HG02798 (cell line): ENCODE measurements around the gene NAV1.
"Not testable (repeated sequence)": the region's sequence is repeated elsewhere in the genome, so short reads cannot be mapped to it uniquely, and the experiment has no call there.

Experiments used
- ATAC-seq: cut with Tn5 transposase; IDR thresholded peaks from one replicate; pipeline ENCODE4 v1.9.1; 2021; ENCODE audit warnings: mild to moderate bottlenecking; ENCODE audit not compliant: unreplicated experiment, poor library complexity

Gene NAV1

DNA sequence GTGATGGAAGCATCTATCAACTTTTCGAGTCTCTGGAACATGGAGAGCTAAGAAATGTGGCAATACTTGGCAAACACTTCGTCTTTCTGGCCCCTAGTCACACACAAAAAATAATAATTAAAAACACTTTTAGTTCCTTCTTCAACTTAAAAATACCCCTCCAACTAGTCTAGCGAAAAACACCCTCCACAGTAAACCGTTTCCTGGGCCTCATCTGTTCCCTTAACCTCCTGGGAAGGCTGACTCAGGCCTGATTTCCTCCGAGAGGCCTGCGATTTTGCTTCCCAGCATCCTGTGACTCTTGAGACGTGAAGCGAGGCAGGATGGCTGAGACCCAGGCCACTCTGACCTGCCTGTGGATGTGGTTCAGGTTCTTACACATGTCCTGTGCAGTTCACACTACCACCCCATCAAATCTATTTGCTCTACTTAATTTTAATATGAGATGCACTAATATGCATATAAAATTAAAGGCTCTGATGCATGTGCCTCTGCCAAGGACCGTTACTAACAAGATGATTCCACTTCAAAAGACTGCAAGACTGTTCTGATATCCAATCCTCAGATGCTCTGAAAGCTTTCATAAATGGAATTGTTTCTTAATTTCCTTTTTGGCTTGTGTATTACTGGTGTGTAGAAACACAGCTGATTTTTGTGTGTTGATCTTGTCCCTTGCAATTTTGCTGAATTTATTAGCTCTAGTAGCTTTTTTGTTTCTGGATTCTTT lies 3.5 kb downstream of the NAV1 start:
- ATAC-seq: no peak

DNA sequence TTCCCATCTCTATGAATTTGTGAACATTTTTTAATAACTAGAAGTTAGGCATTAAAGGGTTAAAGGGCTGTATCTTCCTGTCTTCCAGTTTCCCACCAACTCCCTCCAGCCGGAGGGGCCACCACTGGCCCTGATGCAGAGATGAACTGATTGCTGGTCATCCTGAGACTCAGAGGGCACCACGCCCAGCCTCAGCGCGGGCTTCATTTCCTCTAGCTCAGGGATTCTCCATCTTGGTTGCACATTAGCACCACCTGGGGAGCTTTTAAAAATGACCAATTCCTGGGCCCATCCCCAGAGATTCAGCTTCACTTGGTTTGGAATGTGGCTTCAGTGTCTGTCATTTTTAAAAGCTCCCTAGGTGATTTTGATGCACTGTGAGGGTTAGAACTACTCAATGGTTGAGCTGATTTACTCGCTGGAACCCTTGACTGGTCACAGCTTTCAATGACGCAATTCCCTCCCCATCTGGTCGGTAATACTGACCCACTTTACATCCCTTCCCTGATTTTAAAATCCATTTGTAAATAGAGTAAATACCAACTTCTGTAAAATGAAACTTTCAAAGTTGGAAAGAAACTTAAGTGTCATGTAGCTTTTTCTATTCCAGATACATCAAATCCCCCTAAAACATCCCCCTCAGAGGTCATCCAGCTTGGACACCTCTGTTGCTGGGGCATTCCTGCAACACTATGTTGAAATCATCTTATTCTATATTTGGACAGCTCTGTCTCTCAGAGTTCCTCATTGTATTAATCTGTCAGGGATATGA lies 5.1 kb downstream of the NAV1 start:
- ATAC-seq: no peak

DNA sequence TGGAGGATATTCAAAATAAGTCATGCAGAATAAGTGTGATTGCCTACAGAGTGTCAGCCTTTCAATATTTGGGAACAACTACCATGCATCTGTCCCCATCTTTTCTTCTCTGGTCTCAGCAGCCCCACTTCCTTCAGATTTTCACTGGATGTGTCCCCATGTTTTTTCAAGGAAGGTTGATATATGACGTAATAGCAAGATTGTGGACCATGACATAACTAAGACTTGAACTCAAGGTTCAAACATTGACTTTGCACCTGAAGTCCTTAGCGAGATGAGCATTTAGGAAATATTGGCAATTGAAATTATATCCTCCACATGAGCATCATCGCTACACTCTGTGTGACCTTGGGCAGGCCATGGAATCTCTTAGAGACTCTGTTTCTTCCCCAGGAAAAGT lies 5.8 kb downstream of the NAV1 start:
- no peak for ATAC-seq

- ATAC-seq: no peak
Observed at GRCh38 chr1:201545851-201546492, 7.0 kb downstream of the NAV1 start.

DNA sequence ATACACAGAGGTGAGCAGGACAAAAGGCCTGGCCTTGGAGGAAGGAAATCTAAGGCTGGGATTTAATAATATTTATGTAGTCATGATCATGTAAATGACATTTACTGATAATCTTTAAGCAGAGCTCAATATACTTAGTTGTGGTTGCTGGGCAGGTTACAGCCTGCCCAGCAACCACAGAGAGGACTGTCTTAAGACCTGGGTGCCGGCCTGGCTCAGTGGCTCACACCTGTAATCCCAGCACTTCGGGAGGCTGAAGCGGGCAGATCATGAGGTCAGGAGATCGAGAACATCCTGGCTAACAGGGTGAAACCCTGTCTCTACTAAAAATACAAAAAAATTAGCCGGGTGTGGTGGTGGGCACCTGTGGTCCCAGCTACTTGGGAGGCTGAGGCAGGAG lies 10.6 kb downstream of the NAV1 start:
- ATAC-seq: not testable (repeated sequence)

GRCh38 chr1:201551096-201551495 lies 12.2 kb downstream of the NAV1 start:
- ATAC-seq: no peak

DNA sequence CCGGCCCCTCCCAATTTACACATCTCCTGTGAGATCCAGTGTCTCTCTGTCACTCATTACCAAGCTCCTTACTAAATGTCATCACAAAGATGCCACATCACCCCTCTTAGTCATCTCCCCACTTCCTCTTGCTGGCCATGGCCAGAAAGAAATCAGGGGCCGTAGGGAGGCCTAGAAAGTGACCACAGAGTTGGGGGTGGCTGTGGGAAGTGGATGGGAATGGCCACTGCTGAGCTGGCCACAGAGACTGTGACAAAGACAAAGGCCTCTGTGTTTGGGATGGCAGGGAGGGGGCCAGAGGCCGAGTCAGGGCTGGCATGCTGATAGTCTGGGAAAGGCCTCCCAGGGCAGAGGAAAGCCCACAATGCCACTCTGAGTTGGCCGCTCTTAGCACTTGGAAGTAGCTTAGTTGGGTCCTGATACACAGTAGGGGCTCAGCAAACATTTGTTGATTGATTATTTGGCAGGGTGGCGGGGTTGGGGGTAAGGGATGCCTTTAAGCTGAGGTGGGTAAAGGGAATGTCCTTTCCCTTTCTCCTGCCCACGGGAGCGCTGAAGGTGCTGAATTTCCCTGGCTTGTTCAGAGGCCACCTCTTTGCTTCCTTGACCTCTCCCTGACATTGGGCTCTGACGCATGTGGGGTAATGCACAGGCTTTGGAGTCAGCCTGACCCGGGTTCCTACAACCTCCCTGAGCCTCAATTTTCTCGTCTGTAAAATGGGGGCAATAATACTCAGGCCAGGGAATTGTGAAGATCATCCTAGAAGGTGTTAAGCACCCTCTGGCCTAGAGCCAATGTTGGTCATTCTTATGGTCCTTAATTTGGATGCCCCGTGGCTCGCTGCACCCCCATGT lies 13.2 kb downstream of the NAV1 start:
- no peak for ATAC-seq

DNA sequence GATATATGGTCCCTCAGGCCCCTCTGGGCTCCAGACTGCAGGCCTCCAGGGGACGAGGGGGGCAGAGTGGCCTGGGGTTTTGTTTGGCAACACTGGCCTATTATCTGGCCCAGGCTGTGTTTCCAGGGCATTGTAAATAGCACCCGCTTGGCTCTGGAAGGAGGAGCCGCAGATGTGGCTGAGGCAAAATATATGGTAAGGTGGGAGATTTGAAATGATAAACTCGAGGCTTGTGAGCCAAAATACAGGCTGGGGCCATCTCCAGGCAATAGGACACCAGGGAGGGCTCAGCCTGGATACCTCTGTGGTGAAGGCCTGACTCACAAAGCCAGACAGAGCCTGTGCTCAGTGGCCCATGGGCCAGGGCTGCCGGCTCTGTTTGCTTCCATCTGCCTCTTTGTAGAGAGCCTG lies 14.0 kb downstream of the NAV1 start:
- ATAC-seq: no peak

DNA sequence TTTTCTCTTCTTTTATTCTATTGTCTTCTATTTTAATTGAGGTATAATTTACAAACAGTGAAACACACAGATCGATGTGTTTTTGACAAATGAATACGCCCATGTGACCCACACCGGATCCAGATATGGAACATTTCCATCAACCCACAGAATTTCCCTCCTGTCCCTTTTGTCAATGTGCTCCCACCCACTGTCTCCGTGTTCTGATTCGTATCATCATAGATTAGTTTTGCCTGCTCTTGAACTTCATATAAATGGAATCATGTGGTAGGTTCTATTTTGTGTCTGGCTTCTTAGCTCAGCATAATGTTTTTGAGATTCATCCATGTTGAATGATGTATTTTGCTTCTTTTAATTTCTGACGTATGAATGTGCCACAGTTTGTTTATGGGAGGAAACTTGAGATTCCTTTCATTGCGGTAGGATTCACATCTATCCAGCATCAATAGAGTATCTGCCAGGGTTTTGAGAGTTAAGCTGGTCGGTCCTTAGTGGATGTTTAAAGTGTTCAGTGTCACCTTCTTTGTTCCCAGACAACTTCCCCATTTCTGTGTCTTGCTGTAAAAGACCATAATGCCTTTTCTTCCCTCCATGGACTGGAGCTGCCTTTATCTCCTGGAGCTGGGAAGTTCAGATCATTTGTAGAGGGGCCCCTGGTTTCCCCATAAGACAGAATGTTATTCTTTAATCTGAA lies 14.7 kb downstream of the NAV1 start:
- no peak for ATAC-seq

- no peak for ATAC-seq
Observed at GRCh38 chr1:201554190-201554600, 15.3 kb downstream of the NAV1 start.

DNA sequence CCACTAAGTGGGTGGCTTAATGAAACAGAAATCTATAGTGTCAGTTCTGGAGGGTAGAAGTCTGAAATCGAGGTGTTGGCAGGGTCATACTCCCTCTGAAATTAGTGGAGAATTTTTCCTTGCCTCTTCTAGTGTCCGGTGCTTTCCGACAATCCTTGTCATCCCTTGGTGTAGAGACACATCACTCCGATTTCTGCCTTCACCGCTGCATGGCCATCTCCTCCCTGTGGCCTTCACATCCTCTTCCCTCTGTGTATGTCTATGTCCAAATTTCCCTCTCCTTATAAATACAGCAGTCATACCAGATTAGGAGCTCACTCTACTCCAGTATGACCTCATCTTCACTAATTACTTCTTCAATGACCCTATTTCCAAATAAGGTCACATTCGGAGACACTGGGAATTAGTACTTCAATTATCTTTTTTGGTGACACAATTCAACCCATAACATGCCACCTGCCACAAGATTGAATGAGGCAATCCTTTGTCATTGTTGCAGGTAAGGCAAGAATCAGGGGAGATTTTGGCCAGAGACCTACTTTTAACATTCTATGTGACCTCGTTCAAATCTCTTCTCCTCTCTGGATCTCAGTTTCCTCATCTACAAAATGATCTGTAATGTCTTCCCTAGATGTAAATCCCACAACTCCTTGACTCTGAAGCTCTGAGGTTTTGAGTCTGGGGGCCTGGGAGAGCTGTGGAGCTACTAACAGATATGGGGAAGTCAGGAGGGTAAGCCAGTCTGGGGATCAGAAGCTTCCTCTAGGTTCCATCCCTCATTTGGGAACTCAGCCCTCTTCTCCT lies 16.1 kb downstream of the NAV1 start:
- ATAC-seq: no peak

DNA sequence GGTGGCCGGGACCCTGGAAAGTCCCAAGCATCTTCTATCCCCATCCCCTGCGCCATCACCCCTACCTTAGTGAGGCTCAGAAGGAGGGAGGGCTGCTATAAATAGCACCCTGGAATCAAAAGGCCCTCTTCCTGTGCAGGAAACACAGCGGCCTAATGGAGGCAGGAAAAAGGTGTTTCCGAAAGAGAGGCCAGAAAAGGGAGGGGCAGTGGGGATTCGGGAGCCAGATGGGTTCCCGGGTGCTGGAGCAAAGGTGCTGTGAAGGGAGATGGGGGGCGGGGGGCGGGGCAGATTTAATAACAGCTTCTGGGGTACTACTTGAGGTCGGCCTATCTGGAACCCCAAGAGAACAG lies 16.6 kb downstream of the NAV1 start:
- ATAC-seq: no peak

- ATAC-seq: no peak
Observed at GRCh38 chr1:201556841-201557571, 18.1 kb downstream of the NAV1 start.

DNA sequence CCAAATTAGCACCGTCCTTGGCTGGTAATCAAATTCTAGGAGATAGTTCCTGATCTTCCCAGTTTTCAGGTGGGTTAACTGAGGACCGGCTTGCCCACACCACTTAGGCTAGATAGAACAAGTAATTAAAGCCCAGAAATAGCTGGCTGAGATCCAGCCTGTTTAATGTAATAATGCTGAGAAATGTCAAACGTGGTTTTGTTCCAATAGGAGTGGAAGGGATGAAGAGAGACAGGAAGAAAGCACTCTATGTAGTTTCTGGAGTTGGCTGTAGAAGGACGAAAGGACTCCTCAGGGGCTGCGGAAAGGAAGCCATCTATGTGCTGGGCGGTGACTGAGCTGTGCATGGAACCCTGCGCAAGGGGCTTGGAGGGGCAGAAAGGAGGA lies 18.6 kb downstream of the NAV1 start:
- ATAC-seq: no peak

DNA sequence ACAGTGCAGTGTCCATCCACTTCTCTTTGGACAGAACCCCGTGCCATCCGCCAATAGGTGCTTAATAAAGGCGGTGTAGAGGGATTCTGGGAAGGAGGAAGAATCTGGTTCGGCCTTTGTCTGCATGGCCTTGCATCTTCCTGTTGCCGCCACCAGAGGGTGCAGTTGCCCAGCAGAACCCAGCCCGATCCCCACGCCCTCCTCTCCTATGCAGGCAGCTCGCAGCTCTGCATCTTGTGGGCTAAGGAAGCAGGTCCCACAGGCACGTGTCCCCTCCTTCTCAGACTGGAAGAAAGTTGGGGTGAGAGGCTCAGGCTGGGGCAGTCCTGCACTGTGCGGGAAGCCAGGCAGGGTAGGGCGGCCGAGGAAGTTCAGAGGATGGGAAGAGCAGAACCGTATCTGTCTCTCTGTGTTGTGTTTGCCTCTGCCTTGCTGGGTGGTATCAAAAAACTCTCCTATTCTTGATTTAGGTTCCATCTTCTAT lies 20.8 kb downstream of the NAV1 start:
- peak; percentile 82 for ATAC-seq

DNA sequence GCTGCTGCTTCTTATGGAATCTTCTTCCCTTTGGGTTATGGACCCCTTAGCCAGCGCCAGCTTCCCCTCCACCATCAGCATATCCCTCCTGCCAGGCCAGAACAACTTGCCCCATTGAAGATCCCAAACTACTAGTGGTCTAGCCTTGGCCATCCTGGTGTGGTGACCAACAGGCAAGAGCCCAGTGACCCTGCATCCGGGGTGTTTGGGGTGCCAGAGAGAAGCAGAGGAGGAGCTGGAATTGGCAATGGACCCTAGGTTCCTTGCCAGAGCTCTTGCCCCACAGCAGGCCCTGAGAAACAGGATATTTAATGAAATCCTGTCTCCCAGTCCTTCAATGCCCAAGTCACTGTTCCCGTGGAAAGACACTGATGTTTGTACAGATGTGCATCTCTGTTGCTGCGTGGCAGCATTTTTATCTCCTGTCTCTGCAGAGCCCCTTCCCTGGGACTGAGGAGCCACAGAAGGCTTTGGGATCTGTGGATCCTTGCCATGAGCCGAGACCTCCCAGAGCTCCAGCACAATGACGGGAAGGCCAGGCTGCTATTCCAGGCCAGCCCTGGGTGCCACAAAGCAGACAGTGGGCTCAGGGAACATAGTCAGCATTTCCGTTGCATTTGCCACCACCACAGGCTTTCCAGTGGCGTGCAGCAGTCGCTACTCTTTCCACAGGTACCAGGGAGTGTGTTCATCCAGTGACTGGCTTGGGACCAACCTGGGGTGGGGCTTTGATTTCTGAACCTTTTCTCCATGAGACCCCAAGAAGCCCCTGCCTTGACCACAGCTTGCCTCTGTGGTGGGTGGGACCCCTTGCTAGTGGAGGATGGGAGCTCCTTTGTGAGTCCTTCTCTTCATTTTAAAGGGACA lies 21.6 kb downstream of the NAV1 start:
- ATAC-seq: no peak

DNA sequence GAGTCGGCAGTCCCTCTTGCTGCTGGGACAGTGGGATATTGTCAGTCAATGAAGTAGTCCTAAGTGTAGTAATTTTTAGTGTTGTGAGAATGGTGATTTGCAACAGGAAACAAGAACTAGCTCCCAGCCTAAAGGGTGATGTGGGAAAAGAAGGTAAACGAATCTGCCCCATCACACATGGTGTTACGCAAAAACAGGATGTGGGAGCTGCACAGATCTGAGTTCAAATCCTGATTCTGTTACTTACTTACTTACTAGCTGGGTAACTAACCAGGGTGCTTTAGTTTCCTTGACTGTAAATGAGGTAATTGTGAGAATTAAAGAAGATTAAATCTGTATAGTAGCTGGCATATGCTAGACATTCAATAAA lies 22.3 kb downstream of the NAV1 start:
- no peak for ATAC-seq

DNA sequence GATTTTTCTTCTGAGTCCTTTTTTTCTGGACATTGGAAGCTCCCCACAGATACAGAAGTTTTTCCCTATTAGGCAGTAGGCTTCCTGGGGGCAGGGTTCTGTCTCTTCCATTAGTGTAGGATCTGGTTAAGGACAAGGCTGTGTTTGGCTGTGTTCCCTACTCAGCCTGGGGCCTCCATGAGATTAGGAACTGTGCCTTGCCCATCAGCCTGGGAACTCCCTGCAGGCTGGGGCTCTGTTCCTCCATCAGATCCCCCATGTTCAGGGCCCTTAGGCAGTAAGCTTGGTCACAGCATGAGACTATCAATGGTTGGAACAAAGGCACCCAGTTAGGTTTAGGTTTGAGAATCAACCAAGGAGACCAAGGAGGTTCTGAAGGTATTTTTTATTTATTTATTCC lies 22.7 kb downstream of the NAV1 start:
- no peak for ATAC-seq
